PC-9 (cell line): ENCODE measurements around the gene AADACL3. TPM values are rescaled to one million over a fixed set of nuclear protein-coding genes. Genes with fewer than 3 reads are reported as not detected.

ENCODE experiments used
- BruUV-seq: library from RNA; stranded (reverse); fragments of 400-500 nt; replicated peaks from 2 replicates; lab custom pipeline; 2021; lab: Mats Ljungman, UMichigan
- CTCF ChIA-PET: fragments of 300-600 bp; sonication (Branson Sonifier 250); formaldehyde crosslinking; loops from one replicate; lab custom pipeline; 2022; ENCODE audit warnings: antibody characterized with exemption; lab: Charles Lee
- POLR2A ChIA-PET: fragments of 300-600 bp; sonication (Branson Sonifier 250); formaldehyde crosslinking; loops from one replicate; lab custom pipeline; 2022; ENCODE audit warnings: antibody characterized with exemption; ENCODE audit not compliant: unreplicated experiment; lab: Charles Lee
- DNase-seq, 2 experiments: peaks; one replicate each; pipeline versions ENCODE4 v3.0.0 to v3.0.0-alpha.2; 2015 to 2022; ENCODE audit warnings: mixed read lengths in 1 of 2
- H2AFZ ChIP-seq: fragments of 200-600 bp; sonication (generic); 2 replicates; pipeline ENCODE4 v1.8.1; 2017; ENCODE audit warnings: antibody characterized with exemption
- H3F3A ChIP-seq: fragments of 200-600 bp; sonication (generic); 2 replicates; pipeline ENCODE4 v1.8.1; 2017; ENCODE audit warnings: antibody characterized with exemption, mild to moderate bottlenecking, low read depth; ENCODE audit not compliant: insufficient read depth
- H3K27ac ChIP-seq: fragments of 200-600 bp; sonication (generic); 2 replicates; pipeline ENCODE4 v1.6.1; 2016; ENCODE audit warnings: mixed run types
- H3K27me3 ChIP-seq: fragments of 200-600 bp; sonication (generic); 2 replicates; pipeline ENCODE4 v1.6.1; 2016; ENCODE audit warnings: low read depth, mixed run types; ENCODE audit not compliant: insufficient read depth
- H3K36me3 ChIP-seq: fragments of 200-600 bp; sonication (generic); 2 replicates; pipeline ENCODE4 v1.6.1; 2016; ENCODE audit warnings: low read depth, mixed run types
- H3K4me1 ChIP-seq: fragments of 200-600 bp; sonication (generic); replicated peaks from 2 replicates; pipeline ENCODE4 v1.6.1; 2016; ENCODE audit warnings: mixed run types; ENCODE audit not compliant: insufficient read depth
- H3K4me2 ChIP-seq: fragments of 200-600 bp; sonication (generic); 2 replicates; pipeline ENCODE4 v1.6.1; 2017; ENCODE audit warnings: mixed run types
- H3K4me3 ChIP-seq: fragments of 200-600 bp; sonication (generic); 2 replicates; pipeline ENCODE4 v1.6.1; 2016; ENCODE audit warnings: mixed run types
- H3K79me2 ChIP-seq: fragments of 200-600 bp; sonication (generic); 2 replicates; pipeline ENCODE4 v1.6.1; 2017; ENCODE audit warnings: low read depth, mixed run types
- H3K9me2 ChIP-seq: fragments of 200-600 bp; sonication (generic); 2 replicates; pipeline ENCODE4 v1.8.1; 2017; ENCODE audit warnings: mild to moderate bottlenecking; ENCODE audit not compliant: insufficient read depth
- H3K9me3 ChIP-seq: fragments of 200-600 bp; sonication (generic); 2 replicates; pipeline ENCODE4 v1.8.1; 2016; ENCODE audit warnings: low read depth; ENCODE audit not compliant: insufficient read depth
- H4K20me1 ChIP-seq: fragments of 200-600 bp; sonication (generic); 2 replicates; pipeline ENCODE4 v1.8.1; 2017; ENCODE audit not compliant: insufficient read depth
- EZH2 ChIP-seq: fragments of 200-600 bp; sonication (generic); IDR thresholded peaks from 2 replicates; pipeline ENCODE4 v1.8.0; 2017; ENCODE audit warnings: antibody characterized with exemption, low read depth
- intact Hi-C: fragments of 100-400 bp; cut with micrococcal nuclease; formaldehyde crosslinking; loops from one replicate; pipeline ENCODE4 v1.10.0; 2022; ENCODE audit not compliant: unreplicated experiment
- total RNA-seq: library from RNA; stranded (reverse); gene quantifications from 2 replicates; pipeline ENCODE4 v1.2.3, GENCODE V29; 2021
- TF ChIP-seq, protein P1 (sequence below): fragments of 200-600 bp; sonication (generic); conservative IDR thresholded peaks from 2 replicates; pipeline ENCODE4 v1.6.1; 2017; ENCODE audit warnings: mixed run types, antibody characterized with exemption, mild to moderate bottlenecking, moderate library complexity

AADACL3 gene
- total RNA-seq, 1 experiment from 2014 or later = not detected

DNA sequence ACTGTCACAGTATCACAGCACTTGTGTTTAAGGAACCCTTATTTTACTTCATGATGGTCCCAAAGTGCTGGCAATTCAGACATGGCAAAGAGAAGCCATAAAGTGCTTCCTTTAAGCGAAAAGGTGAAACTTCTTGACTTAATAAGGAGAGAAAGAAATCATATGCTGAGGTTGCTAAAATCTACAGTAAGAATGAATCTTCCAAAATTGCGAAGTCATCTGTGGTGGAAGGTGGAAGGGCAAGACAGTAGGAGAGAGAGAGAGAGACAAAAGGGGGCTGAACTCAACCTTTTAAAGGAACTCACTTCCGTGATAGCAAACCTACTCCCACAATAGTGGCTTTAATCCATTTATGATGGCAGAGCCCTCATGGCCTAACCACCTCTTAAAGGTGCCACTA, 19.3 kb upstream of the AADACL3 start:
- Histone ChIP-seq H3K4me1 (no peaks in the 10 kb centered on the region), H3F3A (no peaks in the 10 kb centered on the region), H3K9me2 (no peaks in the 10 kb centered on the region), H3K4me2 (no peak overlapping the region), H3K27me3 (peaks cover 29% of the 10 kb centered on the region; the same call in 1 of the 2 replicates), H3K4me3 (no peak overlapping the region), H3K36me3 (no peaks in the 10 kb centered on the region), H3K79me2 (no peaks in the 10 kb centered on the region), H2AFZ (no peak overlapping the region), H4K20me1 (no peaks in the 10 kb centered on the region), H3K9me3 (no peaks in the 10 kb centered on the region), H3K27ac (no peak overlapping the region)
- no peak for DNase-seq
- no peak for TF ChIP-seq EZH2
- TF ChIP-seq, protein P1, sequence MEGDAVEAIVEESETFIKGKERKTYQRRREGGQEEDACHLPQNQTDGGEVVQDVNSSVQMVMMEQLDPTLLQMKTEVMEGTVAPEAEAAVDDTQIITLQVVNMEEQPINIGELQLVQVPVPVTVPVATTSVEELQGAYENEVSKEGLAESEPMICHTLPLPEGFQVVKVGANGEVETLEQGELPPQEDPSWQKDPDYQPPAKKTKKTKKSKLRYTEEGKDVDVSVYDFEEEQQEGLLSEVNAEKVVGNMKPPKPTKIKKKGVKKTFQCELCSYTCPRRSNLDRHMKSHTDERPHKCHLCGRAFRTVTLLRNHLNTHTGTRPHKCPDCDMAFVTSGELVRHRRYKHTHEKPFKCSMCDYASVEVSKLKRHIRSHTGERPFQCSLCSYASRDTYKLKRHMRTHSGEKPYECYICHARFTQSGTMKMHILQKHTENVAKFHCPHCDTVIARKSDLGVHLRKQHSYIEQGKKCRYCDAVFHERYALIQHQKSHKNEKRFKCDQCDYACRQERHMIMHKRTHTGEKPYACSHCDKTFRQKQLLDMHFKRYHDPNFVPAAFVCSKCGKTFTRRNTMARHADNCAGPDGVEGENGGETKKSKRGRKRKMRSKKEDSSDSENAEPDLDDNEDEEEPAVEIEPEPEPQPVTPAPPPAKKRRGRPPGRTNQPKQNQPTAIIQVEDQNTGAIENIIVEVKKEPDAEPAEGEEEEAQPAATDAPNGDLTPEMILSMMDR = no peak
- intact Hi-C loops = no loop called here
- POLR2A ChIA-PET = no interaction called here
- no TSS peak for BruUV-seq
- CTCF ChIA-PET = no interaction called here

DNA sequence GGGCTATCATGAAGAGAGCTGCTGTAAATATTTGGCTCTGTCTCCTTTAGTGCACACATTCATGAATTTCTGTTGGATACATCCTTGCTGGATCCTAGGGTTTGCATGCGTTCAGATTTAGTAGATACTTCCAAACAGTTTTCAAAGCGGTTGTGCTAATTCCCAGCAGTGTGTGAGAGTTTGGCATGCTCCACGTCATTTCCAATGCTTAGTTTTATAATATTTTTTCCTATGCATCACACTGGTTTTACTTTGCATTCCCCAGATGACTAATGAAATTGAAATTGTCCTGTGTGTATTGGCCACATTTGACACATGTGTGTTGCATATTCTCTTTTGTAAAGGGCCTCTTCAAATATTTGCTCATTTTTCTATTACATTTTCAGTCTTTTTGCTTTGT, 18.5 kb upstream of the AADACL3 start:
- H3K27ac ChIP-seq = no peak overlapping the region
- no peaks in the 10 kb centered on the region for H3K9me2 ChIP-seq
- intact Hi-C loops = no loop called here
- CTCF ChIA-PET = no interaction called here
- H3K4me1 ChIP-seq = no peaks in the 10 kb centered on the region
- no peaks in the 10 kb centered on the region for H3F3A ChIP-seq
- TF ChIP-seq, protein P1 = no peak
- no peak for TF ChIP-seq EZH2
- no peaks in the 10 kb centered on the region for H3K9me3 ChIP-seq
- H3K4me2 ChIP-seq = no peak overlapping the region
- H3K36me3 ChIP-seq = no peaks in the 10 kb centered on the region
- no TSS peak for BruUV-seq
- POLR2A ChIA-PET = no interaction called here
- H4K20me1 ChIP-seq = no peaks in the 10 kb centered on the region
- no peak overlapping the region for H2AFZ ChIP-seq
- DNase-seq = no peak
- no peak overlapping the region for H3K4me3 ChIP-seq
- peaks cover 22% of the 10 kb centered on the region; the same call in 1 of the 2 replicates for H3K27me3 ChIP-seq
- no peaks in the 10 kb centered on the region for H3K79me2 ChIP-seq

DNA sequence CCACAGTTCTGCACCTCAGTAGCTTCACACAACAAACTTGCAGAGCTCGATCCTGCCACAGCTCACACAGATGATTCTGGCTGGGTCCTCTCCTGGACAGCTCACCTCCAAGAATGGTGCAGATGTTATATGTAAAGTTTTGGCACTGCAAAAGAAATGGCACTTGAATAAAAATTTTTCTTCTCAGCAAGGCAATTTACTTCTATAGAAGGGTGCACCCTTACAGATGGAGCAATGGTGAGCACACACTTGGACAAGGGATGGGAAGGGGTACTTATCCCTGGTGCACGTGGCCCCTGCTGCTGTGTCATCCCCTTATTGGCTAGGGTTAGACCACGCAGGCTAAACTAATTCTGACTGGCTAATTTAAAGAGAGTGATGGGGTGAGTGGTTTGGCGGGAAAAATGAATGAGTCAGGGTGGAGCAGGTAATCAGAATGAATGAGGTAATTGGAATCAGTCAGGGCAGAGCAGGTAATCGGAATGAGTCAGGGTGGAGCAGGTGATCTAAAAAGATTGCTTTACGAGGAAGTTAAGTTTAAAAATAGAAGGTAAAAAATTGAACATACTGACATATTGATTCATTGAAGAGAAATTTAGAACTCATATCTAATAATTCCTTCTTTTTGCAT, 12.0 kb upstream of the AADACL3 start:
- no peak for DNase-seq
- no peaks in the 10 kb centered on the region for H3K9me2 ChIP-seq
- intact Hi-C loops = no loop called here

More for the DNA sequence above, 12.0 kb upstream of the AADACL3 start:
- no peaks in the 10 kb centered on the region for H4K20me1 ChIP-seq
- CTCF ChIA-PET = no interaction called here
- no TSS peak for BruUV-seq
- H3K9me3 ChIP-seq = no peaks in the 10 kb centered on the region
- no peaks in the 10 kb centered on the region for H3K27me3 ChIP-seq
- no peak overlapping the region for H3K4me2 ChIP-seq
- H2AFZ ChIP-seq = no peak overlapping the region
- POLR2A ChIA-PET = no interaction called here
- H3K27ac ChIP-seq = no peak overlapping the region
- no peaks in the 10 kb centered on the region for H3K79me2 ChIP-seq
- H3F3A ChIP-seq = no peaks in the 10 kb centered on the region
- H3K36me3 ChIP-seq = no peaks in the 10 kb centered on the region
- TF ChIP-seq EZH2 = no peak
- TF ChIP-seq, protein P1 = no peak
- no peaks in the 10 kb centered on the region for H3K4me1 ChIP-seq
- no peak overlapping the region for H3K4me3 ChIP-seq
